ENCODE measurements around the gene HCN4. TPM values are rescaled to one million over a fixed set of nuclear protein-coding genes. Genes with fewer than 3 reads are reported as not detected.

HCN4 gene
- total RNA-seq, 1 donor from 2014 or later, result 4.1 TPM

GRCh38 chr15:73330206-73331051 lies 38.3 kb downstream of the HCN4 start:
- H3K36me3 Mint-ChIP-seq (ENCODE audit: low read depth), result no peaks in the 10 kb centered on the region
- H3K27ac Mint-ChIP-seq (ENCODE audit: unreplicated experiment), result no peak overlapping the region
- DNase-seq (ENCODE audit: low read depth, low spot score), result no peak
- no peak overlapping the region for H3K4me3 Mint-ChIP-seq
- TF ChIP-seq, protein P1, sequence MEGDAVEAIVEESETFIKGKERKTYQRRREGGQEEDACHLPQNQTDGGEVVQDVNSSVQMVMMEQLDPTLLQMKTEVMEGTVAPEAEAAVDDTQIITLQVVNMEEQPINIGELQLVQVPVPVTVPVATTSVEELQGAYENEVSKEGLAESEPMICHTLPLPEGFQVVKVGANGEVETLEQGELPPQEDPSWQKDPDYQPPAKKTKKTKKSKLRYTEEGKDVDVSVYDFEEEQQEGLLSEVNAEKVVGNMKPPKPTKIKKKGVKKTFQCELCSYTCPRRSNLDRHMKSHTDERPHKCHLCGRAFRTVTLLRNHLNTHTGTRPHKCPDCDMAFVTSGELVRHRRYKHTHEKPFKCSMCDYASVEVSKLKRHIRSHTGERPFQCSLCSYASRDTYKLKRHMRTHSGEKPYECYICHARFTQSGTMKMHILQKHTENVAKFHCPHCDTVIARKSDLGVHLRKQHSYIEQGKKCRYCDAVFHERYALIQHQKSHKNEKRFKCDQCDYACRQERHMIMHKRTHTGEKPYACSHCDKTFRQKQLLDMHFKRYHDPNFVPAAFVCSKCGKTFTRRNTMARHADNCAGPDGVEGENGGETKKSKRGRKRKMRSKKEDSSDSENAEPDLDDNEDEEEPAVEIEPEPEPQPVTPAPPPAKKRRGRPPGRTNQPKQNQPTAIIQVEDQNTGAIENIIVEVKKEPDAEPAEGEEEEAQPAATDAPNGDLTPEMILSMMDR (conservative IDR thresholded peaks at IDR 0.05), result no peak
- no peaks in the 10 kb centered on the region for H3K9me3 Mint-ChIP-seq
- no peaks in the 10 kb centered on the region for H3K27me3 Mint-ChIP-seq (ENCODE audit: low read depth)
- H3K4me1 Mint-ChIP-seq, result peaks cover 4% of the 10 kb centered on the region

DNA sequence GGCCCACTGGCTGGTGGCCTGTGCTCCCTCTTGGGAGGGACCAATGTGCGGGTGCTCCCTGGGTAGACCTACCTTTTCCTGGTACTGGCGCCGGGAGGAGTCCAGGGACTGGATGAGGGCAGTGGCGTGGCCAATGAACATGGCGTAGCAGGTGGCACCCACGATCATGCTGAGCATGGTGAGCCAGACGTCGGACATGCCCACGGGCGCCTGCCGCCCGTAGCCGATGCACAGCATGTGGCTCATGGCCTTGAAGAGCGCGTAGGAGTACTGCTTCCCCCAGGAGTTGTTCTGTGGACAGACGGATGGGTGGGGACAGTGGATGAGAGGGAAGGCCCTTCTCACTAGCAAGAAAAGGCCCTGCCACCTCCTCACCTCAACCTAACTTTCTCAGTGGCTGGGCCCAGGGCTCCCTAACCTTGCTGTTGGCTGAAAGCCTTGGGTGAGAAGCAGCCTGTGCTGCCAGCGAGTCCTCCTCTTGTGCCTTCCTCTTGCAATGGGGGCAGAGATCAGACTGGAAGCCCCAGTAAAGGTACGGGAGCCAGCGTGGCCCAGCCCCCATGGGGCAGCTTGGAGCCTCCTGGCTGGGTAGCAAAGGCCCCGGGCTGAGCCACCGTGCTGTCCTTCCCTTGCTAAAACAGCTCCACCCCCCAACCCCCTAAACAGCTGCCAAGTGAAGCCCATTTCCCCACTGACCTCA lies 39.1 kb downstream of the HCN4 start:
- no peak for DNase-seq (ENCODE audit: low read depth, low spot score)
- no peak overlapping the region for H3K4me3 Mint-ChIP-seq
- TF ChIP-seq, protein P1 (conservative IDR thresholded peaks at IDR 0.05), result no peak
- no peak overlapping the region for H3K27ac Mint-ChIP-seq (ENCODE audit: unreplicated experiment)
- H3K27me3 Mint-ChIP-seq (ENCODE audit: low read depth), result no peaks in the 10 kb centered on the region
- peaks cover 4% of the 10 kb centered on the region for H3K4me1 Mint-ChIP-seq
- H3K36me3 Mint-ChIP-seq (ENCODE audit: low read depth), result no peaks in the 10 kb centered on the region
- H3K9me3 Mint-ChIP-seq, result no peaks in the 10 kb centered on the region

DNA sequence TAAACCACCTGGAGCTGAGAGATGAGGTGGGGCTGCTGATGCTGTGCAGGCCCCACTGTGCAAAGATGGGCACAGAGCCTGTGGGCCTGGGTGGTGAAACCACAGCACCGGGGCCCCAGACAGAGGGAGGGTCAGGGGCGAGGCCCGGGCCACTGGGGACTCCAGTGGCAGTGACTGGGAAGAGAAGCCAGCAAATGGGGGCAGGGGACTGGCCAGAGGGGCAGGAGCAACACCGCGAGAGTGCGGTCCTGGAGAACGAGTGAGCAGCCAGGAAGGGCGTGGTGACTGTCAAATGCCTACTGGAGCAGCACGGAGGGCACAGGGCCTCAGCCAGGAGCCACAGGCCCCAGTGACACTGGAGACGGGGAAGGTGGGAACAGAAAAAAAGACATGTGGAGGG lies 39.8 kb downstream of the HCN4 start:
- TF ChIP-seq, protein P1 (conservative IDR thresholded peaks at IDR 0.05), result no peak
- no peaks in the 10 kb centered on the region for H3K9me3 Mint-ChIP-seq
- H3K4me3 Mint-ChIP-seq, result no peak overlapping the region
- H3K36me3 Mint-ChIP-seq (ENCODE audit: low read depth), result no peaks in the 10 kb centered on the region
- peaks cover 4% of the 10 kb centered on the region for H3K4me1 Mint-ChIP-seq
- no peak for DNase-seq (ENCODE audit: low read depth, low spot score)
- no peak overlapping the region for H3K27ac Mint-ChIP-seq (ENCODE audit: unreplicated experiment)
- H3K27me3 Mint-ChIP-seq (ENCODE audit: low read depth), result no peaks in the 10 kb centered on the region

GRCh38 chr15:73328149-73328820 lies 40.5 kb downstream of the HCN4 start:
- H3K27ac Mint-ChIP-seq (ENCODE audit: unreplicated experiment), result no peak overlapping the region
- H3K4me1 Mint-ChIP-seq, result peaks cover 4% of the 10 kb centered on the region
- no peak for DNase-seq (ENCODE audit: low read depth, low spot score)
- no peaks in the 10 kb centered on the region for H3K27me3 Mint-ChIP-seq (ENCODE audit: low read depth)
- TF ChIP-seq, protein P1 (conservative IDR thresholded peaks at IDR 0.05), result no peak
- H3K36me3 Mint-ChIP-seq (ENCODE audit: low read depth), result no peaks in the 10 kb centered on the region
- no peak overlapping the region for H3K4me3 Mint-ChIP-seq
- no peaks in the 10 kb centered on the region for H3K9me3 Mint-ChIP-seq

DNA sequence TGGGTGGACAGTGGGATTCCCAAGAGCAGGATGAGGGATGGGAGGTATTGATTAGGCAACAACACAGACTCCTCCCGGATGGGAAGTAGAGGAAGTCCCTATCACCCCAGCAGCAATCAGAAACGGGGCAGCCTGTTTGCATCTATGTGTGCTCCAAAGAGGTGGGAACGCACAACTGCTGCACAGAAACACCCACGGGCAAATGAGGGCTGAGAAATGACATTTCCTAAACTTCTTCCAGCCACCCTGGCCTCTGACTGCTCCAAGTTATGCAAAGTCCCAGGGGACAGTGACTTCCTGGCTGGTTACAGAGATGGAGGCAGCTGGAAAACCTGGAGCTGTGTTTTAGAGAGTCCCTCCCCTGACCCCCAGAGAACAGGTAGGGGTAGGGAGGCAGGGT lies 42.6 kb downstream of the HCN4 start:
- TF ChIP-seq, protein P1 (conservative IDR thresholded peaks at IDR 0.05), result no peak
- Mint-ChIP-seq H3K4me3 (no peak overlapping the region), H3K4me1 (peaks cover 8% of the 10 kb centered on the region), H3K36me3 (ENCODE audit: low read depth) (no peaks in the 10 kb centered on the region), H3K27ac (ENCODE audit: unreplicated experiment) (no peak overlapping the region), H3K27me3 (ENCODE audit: low read depth) (no peaks in the 10 kb centered on the region), H3K9me3 (no peaks in the 10 kb centered on the region)
- no peak for DNase-seq (ENCODE audit: low read depth, low spot score)

Measured in neural crest cell (in vitro differentiated cells).